Calu3 (cell line): ENCODE data around the gene RXFP1. TPM values are rescaled to one million over a fixed set of nuclear protein-coding genes. Genes with fewer than 3 reads are reported as not detected.

Experiments
- BruUV-seq: library from RNA; stranded (reverse); fragments of 400-500 nt; replicated peaks from 2 replicates; lab custom pipeline; 2021; lab: Mats Ljungman, UMichigan
- CTCF ChIA-PET: fragments of 300-600 bp; sonication (Branson Sonifier 250); formaldehyde crosslinking; loops from one replicate; lab custom pipeline; 2022; ENCODE audit warnings: antibody characterized with exemption; lab: Charles Lee
- DNase-seq: peaks from one replicate; pipeline ENCODE4 v3.0.0; 2022
- H3K27ac Mint-ChIP-seq: one replicate; pipeline ENCODE4 v1.8.0; 2022; ENCODE audit warnings: mixed read lengths; ENCODE audit not compliant: unreplicated experiment
- H3K27me3 Mint-ChIP-seq: one replicate; pipeline ENCODE4 v1.8.0; 2022; ENCODE audit warnings: mixed read lengths; ENCODE audit not compliant: unreplicated experiment
- H3K36me3 Mint-ChIP-seq: one replicate; pipeline ENCODE4 v1.8.0; 2022; ENCODE audit warnings: mild to moderate bottlenecking, moderate library complexity, mixed read lengths; ENCODE audit not compliant: insufficient read depth, unreplicated experiment
- H3K4me1 Mint-ChIP-seq: one replicate; pipeline ENCODE4 v1.8.0; 2022; ENCODE audit warnings: mild to moderate bottlenecking, low read depth, mixed read lengths; ENCODE audit not compliant: unreplicated experiment
- H3K4me3 Mint-ChIP-seq: one replicate; pipeline ENCODE4 v1.8.0; 2022; ENCODE audit warnings: mild to moderate bottlenecking, low read depth, moderate library complexity, mixed read lengths; ENCODE audit not compliant: unreplicated experiment
- H3K9me3 Mint-ChIP-seq: one replicate; pipeline ENCODE4 v1.8.0; 2022; ENCODE audit warnings: low read depth, mixed read lengths; ENCODE audit not compliant: unreplicated experiment
- intact Hi-C: fragments of 100-400 bp; cut with micrococcal nuclease; formaldehyde crosslinking; loops from one replicate; pipeline ENCODE4 v1.10.0; 2022; ENCODE audit not compliant: unreplicated experiment
- total RNA-seq: library from RNA; stranded (reverse); gene quantifications from 2 replicates; pipeline ENCODE4 v1.2.3, GENCODE V29; 2022
- TF ChIP-seq, protein P1 (sequence below): fragments of 200-600 bp; IDR thresholded peaks from one replicate; pipeline ENCODE4 v1.8.0; 2022; ENCODE audit warnings: antibody characterized with exemption; ENCODE audit not compliant: unreplicated experiment

The RXFP1 gene
- total RNA-seq, 1 experiment from 2014 or later: not detected

DNA sequence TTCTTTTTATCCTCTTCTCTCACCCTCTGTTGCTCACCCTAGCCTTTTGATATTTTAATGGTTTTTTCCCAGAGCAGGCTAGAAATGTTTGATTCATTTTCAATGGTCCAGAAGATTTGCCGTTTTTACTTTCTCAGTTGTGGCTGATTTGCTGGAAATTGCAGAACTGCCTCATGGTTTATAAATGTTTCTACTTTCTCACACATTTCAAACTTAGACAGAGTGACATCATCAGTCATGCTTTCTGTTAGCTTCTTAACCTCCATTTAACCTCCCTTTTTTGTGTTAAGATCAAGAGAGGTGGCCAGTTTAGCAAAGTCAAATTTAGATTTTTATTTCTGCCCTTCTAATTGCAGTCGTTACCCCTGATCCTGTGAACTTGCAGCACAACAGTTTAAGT is 8.7 kb downstream of the RXFP1 start:
- CTCF ChIA-PET: no interaction called here

GRCh38 chr4:158530898-158531297 is 9.2 kb downstream of the RXFP1 start:
- Mint-ChIP-seq H3K4me1 (peaks cover 13% of the 10 kb centered on the region), H3K36me3 (no peaks in the 10 kb centered on the region), H3K4me3 (no peak overlapping the region), H3K27me3 (no peaks in the 10 kb centered on the region), H3K27ac (no peak overlapping the region), H3K9me3 (no peaks in the 10 kb centered on the region)
- DNase-seq: no peak
- TF ChIP-seq, protein P1, sequence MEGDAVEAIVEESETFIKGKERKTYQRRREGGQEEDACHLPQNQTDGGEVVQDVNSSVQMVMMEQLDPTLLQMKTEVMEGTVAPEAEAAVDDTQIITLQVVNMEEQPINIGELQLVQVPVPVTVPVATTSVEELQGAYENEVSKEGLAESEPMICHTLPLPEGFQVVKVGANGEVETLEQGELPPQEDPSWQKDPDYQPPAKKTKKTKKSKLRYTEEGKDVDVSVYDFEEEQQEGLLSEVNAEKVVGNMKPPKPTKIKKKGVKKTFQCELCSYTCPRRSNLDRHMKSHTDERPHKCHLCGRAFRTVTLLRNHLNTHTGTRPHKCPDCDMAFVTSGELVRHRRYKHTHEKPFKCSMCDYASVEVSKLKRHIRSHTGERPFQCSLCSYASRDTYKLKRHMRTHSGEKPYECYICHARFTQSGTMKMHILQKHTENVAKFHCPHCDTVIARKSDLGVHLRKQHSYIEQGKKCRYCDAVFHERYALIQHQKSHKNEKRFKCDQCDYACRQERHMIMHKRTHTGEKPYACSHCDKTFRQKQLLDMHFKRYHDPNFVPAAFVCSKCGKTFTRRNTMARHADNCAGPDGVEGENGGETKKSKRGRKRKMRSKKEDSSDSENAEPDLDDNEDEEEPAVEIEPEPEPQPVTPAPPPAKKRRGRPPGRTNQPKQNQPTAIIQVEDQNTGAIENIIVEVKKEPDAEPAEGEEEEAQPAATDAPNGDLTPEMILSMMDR: no peak
- CTCF ChIA-PET: no interaction called here
- intact Hi-C loops: no loop called here
- no TSS peak for BruUV-seq

More for the DNA sequence above, 8.7 kb downstream of the RXFP1 start:
- H3K27me3 Mint-ChIP-seq: no peaks in the 10 kb centered on the region
- BruUV-seq: no TSS peak
- peaks cover 8% of the 10 kb centered on the region for H3K4me1 Mint-ChIP-seq
- no peaks in the 10 kb centered on the region for H3K9me3 Mint-ChIP-seq
- H3K27ac Mint-ChIP-seq: no peak overlapping the region
- intact Hi-C loops: no loop called here
- no peaks in the 10 kb centered on the region for H3K36me3 Mint-ChIP-seq
- DNase-seq: no peak
- H3K4me3 Mint-ChIP-seq: no peak overlapping the region
- TF ChIP-seq, protein P1: no peak

DNA sequence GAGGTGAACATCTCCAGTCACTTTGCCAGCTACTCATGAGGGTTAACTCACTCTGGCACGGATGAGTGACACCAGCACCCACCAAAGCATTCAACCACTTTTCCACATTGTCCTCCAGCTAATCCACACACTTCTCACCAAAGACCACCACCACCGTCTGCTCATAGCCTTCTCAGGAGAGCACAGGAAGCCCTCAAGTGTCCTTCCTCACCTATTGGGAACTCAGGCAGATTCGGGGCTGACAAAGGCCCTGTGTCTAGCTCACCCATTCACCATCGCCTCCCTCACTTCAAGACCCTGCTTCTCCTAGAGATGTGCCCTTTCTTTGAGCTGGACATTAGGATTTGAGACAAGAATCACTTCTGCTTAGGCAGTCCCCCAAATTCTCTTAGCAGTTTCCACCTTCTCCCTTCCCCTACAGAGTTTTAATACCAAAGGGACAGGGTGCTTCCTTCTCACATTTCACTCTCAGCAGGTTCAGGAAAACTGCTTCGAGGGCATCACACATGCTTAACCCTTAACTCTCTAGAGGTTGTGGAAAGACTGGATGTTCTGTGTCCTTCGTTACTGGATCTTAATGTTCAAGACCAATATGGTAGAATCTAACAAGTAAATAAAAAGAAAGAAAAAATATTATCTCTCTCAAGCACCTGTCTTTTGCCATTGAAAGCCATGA is 11.0 kb downstream of the RXFP1 start:
- Mint-ChIP-seq H3K4me3 (no peak overlapping the region), H3K27ac (no peak overlapping the region), H3K27me3 (no peaks in the 10 kb centered on the region), H3K36me3 (no peaks in the 10 kb centered on the region), H3K4me1 (peaks cover 24% of the 10 kb centered on the region), H3K9me3 (no peaks in the 10 kb centered on the region)
- TF ChIP-seq, protein P1: no peak
- intact Hi-C loops: no loop called here
- CTCF ChIA-PET: no interaction called here
- DNase-seq: no peak
- BruUV-seq: no TSS peak

GRCh38 chr4:158534727-158535126 is 13.0 kb downstream of the RXFP1 start:
- Mint-ChIP-seq H3K36me3 (no peaks in the 10 kb centered on the region), H3K27ac (peak overlapping the region; percentile 98), H3K27me3 (no peaks in the 10 kb centered on the region), H3K4me3 (no peak overlapping the region), H3K4me1 (peaks cover 30% of the 10 kb centered on the region), H3K9me3 (no peaks in the 10 kb centered on the region)
- no peak for DNase-seq
- TF ChIP-seq, protein P1: no peak
- intact Hi-C loops: no loop called here
- no TSS peak for BruUV-seq
- CTCF ChIA-PET: no interaction called here
